HK-2 (cell line): ENCODE data around the gene HOXC11.

Experiments used
- DNase-seq: peaks from one replicate; pipeline ENCODE4 v3.0.0-alpha.2; 2018; ENCODE audit not compliant: unreplicated experiment

HOXC11 gene

DNA sequence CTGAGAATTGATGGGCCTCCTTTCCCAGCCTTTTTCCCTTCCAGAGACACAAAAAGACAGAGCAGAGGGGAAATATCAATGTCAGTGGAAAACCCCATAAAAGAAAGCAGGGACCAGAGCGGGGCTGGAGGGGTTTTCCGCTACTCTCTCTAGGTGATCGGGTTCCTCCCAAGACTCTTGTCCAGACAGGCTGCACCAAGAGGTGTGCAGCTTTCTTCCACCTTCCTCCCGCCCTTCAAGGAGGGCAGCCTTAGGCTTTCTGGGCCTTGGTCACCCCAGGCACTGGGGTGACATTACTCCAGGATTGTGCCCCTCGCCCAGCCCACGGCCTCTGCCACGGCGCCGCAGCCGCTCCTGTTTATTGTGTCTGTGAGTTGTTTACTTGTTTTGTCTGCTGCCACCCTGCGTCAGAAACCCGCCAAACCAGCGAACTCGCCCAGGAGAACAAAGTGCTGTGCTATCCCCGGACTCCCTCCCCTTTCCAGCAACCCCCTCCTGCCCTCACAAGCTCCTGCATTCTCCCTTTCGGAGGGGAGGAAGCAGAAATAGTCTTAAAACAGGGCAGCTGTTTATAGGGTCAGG lies 48.6 kb downstream of the HOXC11 start:
- no peak for DNase-seq

DNA sequence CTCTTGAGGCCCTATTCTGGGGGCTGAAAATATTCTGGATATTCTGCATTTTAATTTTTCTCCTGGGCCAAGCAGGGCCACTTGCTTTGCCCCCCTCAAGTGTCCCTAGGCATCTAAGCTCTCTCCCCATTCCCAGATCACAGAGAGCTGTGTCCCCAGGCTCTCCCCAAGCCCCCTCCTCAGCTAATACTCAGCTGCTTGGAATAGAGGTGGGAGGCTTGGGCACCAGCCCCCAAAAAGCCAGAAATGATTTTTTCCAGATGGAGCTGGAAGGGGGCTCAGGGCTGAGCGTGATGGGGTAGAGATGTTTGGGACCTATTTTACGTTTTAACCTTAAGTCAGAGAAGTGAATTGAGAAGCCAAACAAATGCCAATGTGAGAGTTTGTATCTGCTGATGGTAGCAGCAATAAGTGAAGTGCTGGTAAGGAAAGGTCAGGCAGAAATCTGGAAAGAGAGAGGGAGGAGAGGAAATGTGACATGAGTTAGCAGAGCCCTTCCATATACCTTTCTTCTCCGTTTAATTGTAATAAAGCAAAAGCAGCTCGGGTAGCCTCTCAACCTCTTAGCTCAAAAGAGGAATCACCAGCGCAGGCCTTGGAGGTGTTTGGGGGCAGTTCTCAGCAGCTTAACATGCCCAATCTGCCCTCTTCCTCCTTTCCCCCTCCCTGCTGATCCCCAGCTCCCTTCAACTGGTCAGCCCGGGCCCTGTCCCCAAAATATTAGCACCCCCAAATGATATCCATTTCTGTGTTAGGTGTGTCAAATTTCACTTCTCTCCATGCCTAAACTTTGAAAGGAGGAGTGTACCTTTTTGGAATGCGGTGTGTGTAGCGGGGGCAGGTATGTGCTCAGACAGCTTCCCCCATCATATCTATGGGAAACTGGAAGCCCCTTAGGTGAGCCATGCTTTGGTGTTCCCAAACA lies 50.3 kb downstream of the HOXC11 start:
- DNase-seq, result no peak

DNA sequence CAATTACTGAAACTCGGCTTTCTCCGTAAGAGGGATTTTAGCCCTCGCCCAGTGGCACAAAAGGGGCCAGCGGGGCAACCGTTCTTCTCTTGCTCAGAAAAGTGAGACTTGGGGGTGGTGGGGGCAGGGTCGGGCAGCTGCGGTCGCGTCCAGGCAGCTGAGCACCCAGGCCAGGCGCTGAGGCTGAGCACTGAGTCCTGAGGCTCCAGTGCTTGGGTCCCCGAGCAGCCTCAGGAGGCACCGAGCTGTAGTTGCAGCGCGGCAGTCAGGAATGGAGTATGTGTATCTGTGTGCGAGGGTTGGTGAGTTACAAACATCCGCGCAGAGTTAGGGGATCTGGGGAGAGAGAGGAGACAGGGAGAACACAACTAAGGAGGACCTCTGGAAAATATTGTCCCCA lies 51.2 kb downstream of the HOXC11 start:
- DNase-seq, result no peak

DNA sequence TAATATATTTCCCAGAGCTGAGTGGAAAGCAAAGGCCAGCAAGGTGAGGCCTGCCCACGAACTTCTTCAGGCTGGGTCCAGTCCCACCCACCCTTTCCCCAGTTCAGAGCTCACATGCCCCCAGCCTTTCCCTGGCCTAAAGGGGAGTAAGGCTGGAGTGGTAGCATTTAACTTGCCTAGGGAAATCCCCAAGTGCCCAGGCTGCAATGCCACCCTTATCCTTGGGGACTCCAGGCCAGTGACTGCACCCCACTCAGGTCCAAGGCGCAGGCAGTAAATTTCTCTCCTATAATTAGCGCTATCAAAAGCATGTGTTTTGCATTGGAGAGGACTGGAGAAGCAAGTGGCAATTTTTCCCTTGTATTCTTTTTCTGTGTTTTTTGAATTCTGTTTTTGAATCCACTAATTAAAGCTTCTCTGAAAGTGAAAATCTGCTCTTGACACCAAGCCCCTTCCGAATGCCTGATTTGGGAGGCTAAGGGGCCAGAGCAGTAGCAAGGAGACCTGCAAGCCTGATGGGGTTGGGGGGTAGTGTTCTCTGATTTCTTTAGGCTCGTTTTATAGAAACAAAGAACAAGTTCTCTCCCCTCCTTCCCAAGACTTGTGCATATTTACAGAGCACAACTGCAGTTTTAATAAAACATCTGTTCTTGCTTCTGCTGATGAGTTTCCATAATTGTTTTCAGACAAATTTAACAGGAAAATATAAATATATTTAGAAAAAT lies 51.8 kb downstream of the HOXC11 start:
- DNase-seq, result no peak

DNA sequence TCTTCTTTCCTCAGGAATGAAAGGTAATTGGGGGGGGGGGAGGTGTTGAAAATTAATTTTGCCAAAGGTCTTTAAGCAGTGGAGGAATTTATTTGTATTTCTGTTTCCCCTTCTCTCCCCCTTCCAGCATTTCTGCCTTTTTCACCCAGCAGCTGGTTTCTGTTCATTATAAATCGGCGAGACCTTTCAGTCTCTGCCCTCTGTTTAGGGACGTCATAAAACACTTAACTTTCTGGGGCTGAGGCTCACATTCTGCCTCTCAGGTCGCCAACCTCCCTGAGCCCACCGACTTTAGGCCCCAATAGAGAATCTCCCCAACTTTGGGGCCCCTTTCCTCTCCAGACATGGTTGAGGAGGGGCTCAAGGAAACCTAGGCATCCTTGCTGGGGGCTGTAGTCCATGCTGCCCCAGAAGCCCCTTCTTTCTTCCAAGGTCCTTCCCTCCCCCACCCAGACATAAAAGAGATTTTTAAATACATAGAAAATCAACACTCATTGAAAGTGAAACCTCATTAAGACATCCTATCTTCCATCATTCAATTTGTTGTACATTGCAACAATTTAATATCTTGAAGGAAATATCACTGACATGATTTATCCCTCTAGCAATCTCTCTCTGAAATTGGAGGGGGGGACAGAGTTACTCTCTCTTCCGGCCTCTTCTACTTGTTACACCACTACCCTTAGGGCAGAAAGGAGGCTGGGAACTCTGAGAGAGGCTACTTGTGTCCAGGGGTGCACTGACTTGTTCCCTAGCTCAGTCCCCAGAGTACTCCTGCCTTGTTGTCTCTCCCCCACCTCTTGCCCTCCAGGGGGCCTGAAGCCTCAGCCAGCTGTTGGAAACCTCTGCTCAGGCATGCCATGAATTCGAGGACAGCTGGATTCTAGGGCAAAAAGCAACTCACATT lies 52.8 kb downstream of the HOXC11 start:
- no peak for DNase-seq

DNA sequence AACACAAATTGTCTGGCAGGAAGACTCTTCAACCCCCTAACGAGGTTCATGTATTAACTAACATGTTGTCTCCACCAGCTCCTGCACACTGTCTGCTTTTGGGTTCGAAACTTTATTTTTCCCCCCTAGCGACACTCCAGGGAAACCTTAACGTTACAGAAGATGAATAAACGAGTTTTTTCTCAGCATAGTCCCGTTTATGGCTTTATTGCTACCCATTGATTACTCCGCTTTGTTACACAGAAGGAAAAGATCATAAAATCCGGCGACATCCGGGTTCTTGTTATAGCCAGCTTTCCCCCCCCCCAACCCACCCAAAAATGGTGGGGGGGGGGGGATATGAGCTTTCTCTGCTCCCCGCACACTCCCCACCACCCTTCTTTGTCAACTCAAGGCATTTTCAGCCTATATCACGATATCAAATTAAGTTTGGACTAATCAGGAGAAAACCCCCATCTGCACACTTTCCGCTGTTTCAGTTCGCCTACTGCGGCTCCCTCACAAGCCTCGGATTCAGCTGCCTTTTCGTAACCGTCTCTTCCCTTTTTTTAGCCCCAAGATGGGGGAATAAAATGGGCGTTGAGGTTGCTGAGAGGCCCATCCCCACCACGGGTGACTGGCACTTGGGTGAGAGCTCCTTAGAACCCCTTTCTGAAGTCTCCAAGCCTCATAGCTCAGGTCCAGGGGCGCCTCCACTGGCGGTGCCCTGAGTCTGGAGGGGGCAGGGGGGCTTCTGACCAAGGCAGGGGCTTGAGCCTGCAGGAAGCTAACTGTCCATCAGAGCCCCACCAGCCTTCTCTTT lies 53.9 kb downstream of the HOXC11 start:
- no peak for DNase-seq
